GM21515 (cell line): Measurements from ENCODE around the gene GPR17.

Source experiments
- ATAC-seq: cut with Tn5 transposase; IDR thresholded peaks from one replicate; pipeline ENCODE4 v1.9.1; 2021; ENCODE audit not compliant: unreplicated experiment

The GPR17 gene

GRCh38 chr2:127683056-127683455 lies 37.1 kb downstream of the GPR17 start:
- ATAC-seq, result no peak

DNA sequence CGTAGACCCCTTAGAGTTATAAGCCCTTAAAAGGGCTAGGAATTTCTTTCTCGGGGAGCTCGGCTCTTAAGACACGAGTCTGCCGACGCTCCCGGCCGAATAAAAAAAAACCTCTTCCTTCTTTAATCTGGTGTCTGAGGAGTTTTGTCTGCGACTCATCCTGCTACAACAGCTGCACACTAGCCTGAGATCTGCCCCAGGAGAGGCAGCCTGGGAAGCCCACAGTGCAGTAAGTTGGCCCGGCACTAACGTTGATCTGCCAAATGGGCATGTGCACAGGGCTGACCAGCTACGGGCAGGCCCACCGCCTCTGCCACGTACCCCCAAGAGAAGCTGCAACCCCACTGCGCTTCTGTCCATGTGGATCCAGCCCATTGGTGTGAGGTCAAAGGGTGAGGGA lies 37.8 kb downstream of the GPR17 start:
- ATAC-seq, result no peak

DNA sequence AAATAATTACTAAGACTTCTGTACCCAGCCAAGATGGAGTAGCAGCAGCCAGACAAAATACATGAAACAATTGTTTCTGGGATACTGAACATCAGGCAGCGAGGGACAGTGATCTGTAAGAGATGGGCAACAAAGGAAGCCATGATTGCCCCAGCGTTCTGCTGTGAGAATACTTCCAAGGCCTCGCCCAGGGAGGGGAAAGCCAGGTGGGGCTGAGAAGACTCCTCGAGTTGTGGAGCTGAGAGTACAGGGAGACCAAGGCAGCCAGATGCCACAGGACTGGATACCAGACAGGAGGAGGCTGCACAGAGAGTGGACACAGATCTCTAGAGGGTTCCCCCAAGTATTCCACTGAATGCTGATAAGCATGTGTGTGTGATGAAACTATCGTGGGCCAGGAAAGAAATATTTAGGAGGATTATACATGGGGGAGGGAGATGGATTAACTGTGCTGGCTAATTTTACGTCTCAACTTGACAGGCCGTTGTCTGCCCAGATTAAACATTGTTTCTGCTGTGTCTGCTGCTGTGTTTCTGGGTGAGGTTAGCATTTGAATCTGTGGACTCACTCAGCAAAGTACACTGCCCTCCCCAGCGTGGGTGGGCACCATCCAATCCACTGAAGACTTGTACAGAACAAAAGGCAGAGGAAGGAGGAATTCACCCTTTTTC lies 39.6 kb downstream of the GPR17 start:
- ATAC-seq, result no peak

GRCh38 chr2:127688405-127688804 lies 42.5 kb downstream of the GPR17 start:
- no peak for ATAC-seq

DNA sequence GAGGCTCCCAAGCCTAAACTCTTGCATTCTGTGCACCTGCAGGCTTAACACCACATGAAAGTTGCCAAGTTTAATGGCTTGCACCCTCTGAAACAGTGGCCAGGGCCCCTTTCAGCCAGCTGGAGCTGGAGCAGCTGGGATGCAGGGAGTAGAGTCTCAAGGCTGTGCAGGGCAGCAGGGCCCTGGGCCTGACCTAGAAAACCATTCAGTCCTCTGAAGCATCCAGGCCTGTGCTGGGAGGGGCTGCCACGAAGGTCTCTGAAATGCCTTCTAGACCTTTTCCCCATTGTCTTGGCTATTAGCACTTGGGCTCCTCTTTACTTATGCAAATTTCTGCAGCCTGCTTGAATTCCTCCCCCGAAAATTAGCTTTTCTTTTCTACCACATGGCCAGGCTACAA lies 44.7 kb downstream of the GPR17 start:
- ATAC-seq, result no peak

DNA sequence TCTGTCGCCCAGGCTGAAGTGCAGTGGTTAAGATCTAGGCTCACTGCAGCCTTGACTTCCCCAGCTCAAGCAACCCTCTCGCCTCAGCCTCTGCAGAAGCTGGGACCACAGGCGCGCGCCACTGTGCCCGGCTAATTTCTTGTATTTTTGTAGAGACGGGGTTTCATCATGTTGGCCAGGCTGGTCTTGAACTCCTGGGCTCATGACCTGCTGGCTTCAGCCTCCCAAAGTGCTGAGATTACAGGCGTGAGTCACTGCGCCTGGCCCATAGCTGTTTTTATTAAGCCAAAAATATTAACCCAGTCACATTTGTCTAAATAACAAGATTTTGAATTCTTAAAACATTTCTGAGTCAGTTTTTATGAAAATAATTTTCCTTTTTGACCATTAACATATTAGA lies 49.0 kb downstream of the GPR17 start:
- ATAC-seq, result no peak

DNA sequence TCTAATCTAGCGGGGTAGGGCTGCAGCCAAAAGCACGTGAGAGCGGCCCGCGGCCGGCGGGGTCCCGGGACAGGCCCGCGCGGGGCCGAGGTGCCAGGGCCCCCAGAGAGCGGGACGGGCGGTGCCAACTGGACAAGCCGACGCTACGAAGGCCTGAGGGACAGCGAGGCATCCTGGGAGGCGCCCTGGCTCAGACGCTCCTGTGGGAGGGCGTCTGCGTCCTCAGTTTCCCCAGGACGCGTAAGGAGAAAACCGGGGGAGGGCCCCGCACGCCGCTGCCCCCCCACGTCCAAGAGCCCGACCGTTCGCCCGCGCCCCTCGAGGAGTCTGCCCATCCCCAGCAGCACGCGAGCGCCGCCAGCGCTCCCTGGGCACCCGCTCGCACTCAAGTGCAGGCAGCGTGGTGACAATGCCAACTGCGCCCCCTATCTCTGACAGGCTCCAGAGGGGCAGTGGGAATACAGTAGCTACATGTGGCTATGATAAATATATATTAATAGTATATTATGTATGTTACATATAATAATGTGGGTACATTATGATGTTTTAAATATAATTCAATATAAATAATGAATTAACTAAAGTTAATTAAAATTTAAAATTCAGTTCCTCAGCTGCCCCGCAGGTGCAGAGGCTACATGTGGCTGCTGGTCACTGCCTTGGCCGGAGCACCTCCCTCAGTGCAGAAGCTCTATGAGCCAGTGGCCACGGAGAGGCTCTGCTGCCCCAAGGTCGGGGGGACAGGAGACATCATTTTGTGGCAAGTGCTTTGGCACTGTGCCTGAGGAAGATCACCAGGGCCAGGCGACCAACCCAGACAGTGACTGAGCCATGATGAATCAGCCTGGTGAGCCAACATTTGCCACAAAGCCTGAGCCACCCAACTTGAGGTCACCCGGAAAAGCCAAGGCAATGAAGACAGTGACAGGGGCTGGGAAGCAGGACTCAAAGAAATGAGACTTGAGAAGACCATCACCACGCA lies 49.8 kb downstream of the GPR17 start:
- no peak for ATAC-seq

DNA sequence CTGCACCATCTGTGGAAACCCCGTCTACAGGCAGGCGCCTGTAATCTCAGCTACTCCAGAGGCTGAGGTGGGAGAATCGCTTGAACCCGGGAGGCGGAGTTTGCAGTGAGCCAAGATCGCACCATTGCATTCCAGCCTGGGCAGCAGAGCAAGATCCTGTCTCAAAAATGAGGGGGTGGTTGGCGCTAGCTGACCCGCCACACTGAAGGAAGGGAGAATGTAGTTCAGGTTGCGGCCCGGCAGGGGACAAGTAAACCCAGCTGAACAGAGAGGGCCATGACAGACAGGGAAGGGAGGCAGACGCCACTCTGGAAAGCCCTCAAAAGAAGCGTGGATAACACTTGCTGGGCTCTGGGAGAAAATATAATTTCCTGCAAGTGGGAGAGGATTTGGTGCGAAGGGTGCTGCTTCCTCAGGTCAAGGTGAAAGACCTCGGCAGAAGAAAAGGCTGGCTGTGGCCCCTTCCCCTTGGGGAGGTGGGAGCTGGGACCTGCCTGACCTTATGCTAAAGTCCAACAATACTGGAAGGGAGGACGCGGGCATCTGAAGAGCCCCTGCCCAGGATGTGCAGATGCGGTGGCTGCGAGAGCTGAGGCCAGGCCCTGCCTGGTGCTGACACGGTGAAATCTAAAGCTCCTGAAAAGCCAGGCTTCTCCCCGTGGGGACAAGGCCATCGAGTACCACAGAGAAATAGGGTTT lies 51.7 kb downstream of the GPR17 start:
- no peak for ATAC-seq

DNA sequence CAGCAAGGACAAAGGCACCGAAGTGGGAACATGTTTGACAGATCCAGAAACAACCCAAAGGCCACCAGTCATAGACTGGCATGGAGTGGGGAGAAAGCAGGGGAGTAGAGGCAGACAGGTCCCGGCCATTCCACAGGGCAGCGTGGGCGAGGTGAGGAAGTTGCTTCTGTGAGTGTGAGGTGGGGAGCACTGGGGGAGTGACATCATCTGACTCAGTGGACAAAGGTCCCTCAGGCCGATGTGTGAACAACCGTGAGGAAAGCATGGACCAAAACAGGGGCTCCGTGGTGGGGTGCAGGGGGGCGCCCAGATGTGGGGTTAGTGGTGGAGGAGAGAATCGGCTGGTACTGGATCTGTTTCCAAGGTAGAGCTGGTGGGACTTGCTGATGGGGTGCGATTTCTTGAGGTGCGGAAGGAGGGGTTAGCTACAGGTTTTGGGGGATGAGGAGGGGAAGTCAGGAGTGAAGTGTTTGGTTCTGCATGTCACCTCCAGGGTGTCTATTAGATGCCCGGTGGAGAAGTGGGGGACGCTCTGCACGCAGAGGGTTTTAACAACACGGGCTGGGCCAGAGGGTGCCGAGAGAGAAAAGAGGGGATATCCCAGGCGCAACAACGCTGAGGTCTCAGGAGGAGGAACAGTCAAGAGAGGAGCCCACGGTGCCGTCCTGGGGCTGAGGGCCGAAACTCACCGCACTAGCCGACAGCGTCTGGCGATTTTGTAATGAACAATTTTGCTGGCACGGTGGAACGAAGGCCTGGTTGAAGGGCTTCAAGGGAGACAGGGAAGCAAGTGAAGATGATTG lies 52.8 kb downstream of the GPR17 start:
- no peak for ATAC-seq

GRCh38 chr2:127700527-127701192 lies 54.7 kb downstream of the GPR17 start:
- ATAC-seq, result peak; percentile 52

DNA sequence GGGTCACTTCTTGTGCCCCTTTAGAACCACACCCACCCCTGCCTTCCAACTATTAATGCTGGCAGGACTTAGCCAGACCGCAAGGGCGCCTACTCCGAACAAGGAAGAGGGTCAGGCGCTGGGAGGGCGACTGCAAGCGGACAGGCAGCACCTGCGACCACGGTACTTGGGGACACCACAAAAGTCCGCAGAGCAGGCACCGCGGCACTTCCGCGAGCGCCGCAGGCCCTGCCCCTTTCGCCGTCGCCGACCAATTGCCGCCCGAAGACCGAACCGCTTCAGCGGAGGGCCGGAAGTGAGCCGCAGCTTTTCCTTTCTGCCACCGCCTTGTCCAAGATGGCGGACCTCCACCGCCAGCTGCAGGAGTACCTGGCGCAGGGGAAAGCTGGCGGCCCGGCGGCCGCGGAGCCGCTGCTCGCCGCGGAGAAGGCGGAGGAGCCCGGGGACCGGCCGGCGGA lies 55.3 kb downstream of the GPR17 start, which contains the start of gene SFT2D3:
Gene SFT2D3, plus strand, starts transcription at position 305 of the 458 bp plus-strand sequence. Its CDS starts 32 bp downstream, at position 337.
- peak; percentile 66 for ATAC-seq

- ATAC-seq, result peak; percentile 56
Observed at GRCh38 chr2:127701651-127702394, 55.9 kb downstream of the GPR17 start.
